Kidney epithelial cell (primary cell): ENCODE measurements around the gene PPFIA3. TPM values are rescaled to one million over a fixed set of nuclear protein-coding genes. Genes with fewer than 3 reads are reported as not detected.

Experiments used
- DNase-seq: peaks from one replicate; pipeline ENCODE4 v3.0.0-alpha.2; 2010; ENCODE audit warnings: low read depth
- H3K27me3 ChIP-seq: 2 replicates; pipeline ENCODE4 v1.6.0; 2011; ENCODE audit warnings: low read length; ENCODE audit not compliant: control insufficient read depth, insufficient read depth
- H3K36me3 ChIP-seq: 2 replicates; pipeline ENCODE4 v1.5.1; 2011; ENCODE audit warnings: low read length; ENCODE audit not compliant: control insufficient read depth, insufficient read depth
- H3K4me3 ChIP-seq: 2 replicates; pipeline ENCODE4 v1.5.1; 2011; ENCODE audit warnings: low read depth, mild to moderate bottlenecking, control low read depth, low read length
- CTCF ChIP-seq: IDR thresholded peaks from 2 replicates; pipeline ENCODE4 v1.5.1; 2011; ENCODE audit warnings: mild to moderate bottlenecking, moderate library complexity, low read length, control low read depth, inconsistent platforms; ENCODE audit not compliant: insufficient read depth, poor library complexity, severe bottlenecking
- total RNA-seq: library from RNA; depleted of rRNA; stranded (reverse); fragments of >200 nt; gene quantifications from 2 replicates; pipeline ENCODE4 v1.2.3, GENCODE V29; 2015

Gene PPFIA3
- total RNA-seq, 1 donor from 2014 or later = 0.88 TPM

- Histone ChIP-seq H3K36me3 (peaks cover 3% of the 10 kb centered on the region), H3K27me3 (no peaks in the 10 kb centered on the region), H3K4me3 (no peak overlapping the region)
- no peak for TF ChIP-seq CTCF
- no peak for DNase-seq
Observed at GRCh38 chr19:49098795-49099194, 20.5 kb upstream of the PPFIA3 start.

GRCh38 chr19:49101160-49101559 lies 18.2 kb upstream of the PPFIA3 start:
- no peak overlapping the region for H3K4me3 ChIP-seq
- TF ChIP-seq CTCF = no peak
- DNase-seq = no peak
- peaks cover 6% of the 10 kb centered on the region for H3K36me3 ChIP-seq
- H3K27me3 ChIP-seq = no peaks in the 10 kb centered on the region

DNA sequence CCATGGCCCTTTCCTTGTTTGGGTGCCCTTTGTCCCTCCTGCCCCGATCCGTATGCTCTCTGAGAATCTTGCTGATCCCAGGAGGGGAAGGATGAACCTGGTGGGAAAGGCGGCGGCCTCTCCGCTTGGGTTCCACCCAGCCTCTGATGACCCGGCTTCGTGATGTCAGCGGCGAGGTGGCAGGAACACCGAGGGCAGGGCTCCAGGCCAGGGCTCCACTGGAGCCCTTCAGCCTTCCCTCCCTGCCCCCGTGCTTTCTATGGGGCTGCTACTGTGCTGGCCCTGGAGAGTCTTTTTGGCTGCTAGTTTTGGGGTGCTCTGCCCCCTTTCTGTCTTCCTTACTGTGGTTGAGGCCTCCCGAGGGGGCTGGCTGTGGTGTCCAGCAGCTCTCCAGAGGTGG lies 17.0 kb upstream of the PPFIA3 start:
- H3K36me3 ChIP-seq = peaks cover 7% of the 10 kb centered on the region
- H3K4me3 ChIP-seq = no peak overlapping the region
- no peaks in the 10 kb centered on the region for H3K27me3 ChIP-seq
- no peak for DNase-seq
- TF ChIP-seq CTCF = no peak

DNA sequence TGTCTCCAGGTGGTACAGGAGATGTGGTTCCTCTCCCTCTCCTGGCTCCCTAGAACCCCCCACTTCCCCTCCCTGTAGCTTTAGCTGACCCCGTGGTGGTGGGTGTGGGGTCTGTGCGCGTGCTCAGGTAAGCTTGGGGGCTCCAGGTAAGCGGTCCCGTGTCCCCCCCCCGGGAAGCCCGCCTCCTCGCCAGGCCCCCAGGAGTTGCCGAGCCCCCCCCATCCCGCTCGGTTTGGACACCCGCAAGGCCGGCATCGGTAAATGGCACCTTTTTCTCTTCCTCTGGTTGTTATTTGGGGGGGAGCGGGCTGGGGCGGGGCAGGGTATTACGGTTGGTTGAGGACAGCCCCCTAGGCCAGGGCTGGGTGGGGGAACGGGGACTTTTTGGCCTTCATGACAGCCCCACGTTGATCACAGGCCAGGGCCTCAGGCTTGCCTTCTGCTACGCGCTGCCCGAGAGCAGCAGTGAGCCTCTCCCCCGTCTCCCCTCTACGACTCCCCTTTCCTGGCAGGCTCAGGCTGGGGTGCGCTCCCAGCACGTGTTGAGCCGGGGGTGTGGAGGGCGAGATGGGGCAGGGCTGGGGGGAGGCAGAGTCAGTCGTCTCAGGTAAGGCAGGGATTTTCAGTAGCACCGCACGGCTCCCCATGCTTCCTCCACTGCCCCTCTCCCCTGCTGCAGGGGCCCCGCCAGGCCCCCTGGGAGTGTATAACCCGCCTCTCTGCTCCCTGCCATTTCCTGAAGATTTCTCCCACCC lies 15.8 kb upstream of the PPFIA3 start:
- Histone ChIP-seq H3K4me3 (no peak overlapping the region), H3K27me3 (no peaks in the 10 kb centered on the region), H3K36me3 (peaks cover 9% of the 10 kb centered on the region)
- no peak for DNase-seq
- TF ChIP-seq CTCF = no peak

- Histone ChIP-seq H3K27me3 (no peaks in the 10 kb centered on the region), H3K36me3 (peaks cover 9% of the 10 kb centered on the region), H3K4me3 (no peak overlapping the region)
- no peak for TF ChIP-seq CTCF
- no peak for DNase-seq
Observed at GRCh38 chr19:49104229-49104864, 15.0 kb upstream of the PPFIA3 start.
